ENCODE results near the gene MED19.

MED19 gene, protein sequence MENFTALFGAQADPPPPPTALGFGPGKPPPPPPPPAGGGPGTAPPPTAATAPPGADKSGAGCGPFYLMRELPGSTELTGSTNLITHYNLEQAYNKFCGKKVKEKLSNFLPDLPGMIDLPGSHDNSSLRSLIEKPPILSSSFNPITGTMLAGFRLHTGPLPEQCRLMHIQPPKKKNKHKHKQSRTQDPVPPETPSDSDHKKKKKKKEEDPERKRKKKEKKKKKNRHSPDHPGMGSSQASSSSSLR

DNA sequence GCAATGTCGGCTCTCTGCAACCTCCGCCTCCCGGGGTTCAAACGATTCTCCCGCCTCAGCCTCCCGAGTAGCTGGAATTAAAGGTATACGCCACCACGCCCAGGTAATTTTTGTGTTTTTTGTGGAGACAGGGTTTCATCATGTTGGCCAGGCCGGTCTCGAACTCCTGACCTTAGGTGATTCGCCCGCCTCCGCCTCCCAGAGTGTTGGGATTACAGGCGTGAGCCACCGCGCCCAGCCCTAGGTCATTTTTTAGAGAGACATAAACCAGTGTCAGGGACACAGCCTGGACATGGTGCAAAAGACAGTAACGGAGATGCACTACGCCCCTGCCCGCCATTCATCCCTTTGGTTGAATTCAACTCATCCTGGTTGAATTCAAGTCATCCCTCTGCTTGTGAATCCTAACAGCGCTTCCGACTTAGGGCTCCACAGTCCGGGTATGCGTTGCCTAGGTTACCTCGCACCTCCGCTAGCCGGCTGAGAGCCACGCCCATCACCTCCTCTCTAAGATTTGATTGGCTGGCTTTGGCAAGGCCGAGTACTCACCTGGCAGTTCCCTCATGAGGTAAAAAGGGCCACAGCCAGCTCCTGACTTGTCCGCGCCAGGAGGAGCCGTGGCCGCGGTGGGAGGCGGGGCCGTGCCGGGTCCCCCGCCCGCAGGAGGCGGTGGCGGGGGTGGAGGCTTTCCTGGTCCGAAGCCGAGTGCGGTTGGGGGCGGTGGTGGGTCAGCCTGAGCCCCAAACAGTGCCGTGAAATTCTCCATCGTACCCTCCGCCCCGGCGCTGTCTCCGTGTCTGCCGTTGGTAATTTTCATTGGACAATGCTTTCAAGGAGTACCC lies at the start of gene MED19:
Gene MED19, minus strand, starts transcription at position 802 of the 842 bp plus-strand sequence. Its CDS starts 36 bp downstream, at position 766.
- H3K36me3 Mint-ChIP-seq: peaks cover 24% of the 10 kb centered on the region
- H3K4me3 Mint-ChIP-seq: peak within 1 kb of the TSS; percentile 94
- H3K27me3 Mint-ChIP-seq: no peaks in the 10 kb centered on the region
- peak within 1 kb of the TSS; percentile 92 for H3K27ac Mint-ChIP-seq
- peaks cover 49% of the 10 kb centered on the region for H3K4me1 Mint-ChIP-seq
- ATAC-seq: peak; percentile 72
- no peaks in the 10 kb centered on the region for H3K9me3 Mint-ChIP-seq

DNA sequence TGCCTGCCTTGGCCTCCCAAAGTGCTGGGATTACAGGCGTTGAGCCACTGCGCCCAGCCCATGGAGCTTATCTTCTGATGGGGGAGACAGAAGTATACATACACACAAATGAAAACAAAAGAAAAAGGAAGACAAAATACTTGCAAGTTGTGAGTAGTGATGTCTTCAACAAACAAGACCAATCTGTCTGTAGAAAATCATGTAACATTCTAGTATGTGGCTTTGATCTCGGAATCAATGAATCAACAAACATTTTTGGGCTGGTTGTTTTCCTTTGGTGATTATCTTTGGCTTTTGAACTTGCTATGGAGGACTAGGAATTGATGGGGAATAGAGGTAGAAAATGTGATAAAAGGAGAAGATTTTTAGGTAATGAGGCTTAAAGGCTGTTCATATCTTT lies 46.2 kb upstream of the MED19 start:
- Mint-ChIP-seq H3K27ac (no peak overlapping the region), H3K36me3 (peaks cover 5% of the 10 kb centered on the region), H3K27me3 (no peaks in the 10 kb centered on the region), H3K9me3 (no peaks in the 10 kb centered on the region), H3K4me3 (no peak overlapping the region), H3K4me1 (peaks cover 12% of the 10 kb centered on the region)
- no peak for ATAC-seq

DNA sequence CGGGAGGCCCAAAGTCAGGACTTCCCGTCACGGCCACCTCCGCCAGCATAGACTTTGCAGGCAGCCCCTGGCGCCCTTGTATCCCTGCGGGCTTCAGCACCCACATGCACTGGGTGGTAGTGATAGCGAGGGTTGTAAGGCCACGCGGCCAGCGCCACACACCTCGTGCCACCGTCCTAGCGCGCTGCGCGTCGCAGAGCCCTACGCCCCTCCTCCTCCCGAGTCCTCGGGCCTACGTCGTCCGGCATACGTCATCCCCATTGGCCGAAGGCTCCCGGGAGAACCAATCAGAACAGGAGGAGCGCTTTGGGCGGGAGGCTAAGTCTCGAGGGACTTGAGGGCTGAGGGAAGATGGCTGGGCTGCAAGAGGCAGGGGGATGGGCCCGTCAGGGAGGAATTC lies 40.9 kb upstream of the MED19 start:
- peaks cover 13% of the 10 kb centered on the region for H3K4me1 Mint-ChIP-seq
- no peaks in the 10 kb centered on the region for H3K9me3 Mint-ChIP-seq
- H3K27ac Mint-ChIP-seq: no peak overlapping the region
- no peak for ATAC-seq
- H3K27me3 Mint-ChIP-seq: no peaks in the 10 kb centered on the region
- no peak overlapping the region for H3K4me3 Mint-ChIP-seq
- H3K36me3 Mint-ChIP-seq: peaks cover 17% of the 10 kb centered on the region

DNA sequence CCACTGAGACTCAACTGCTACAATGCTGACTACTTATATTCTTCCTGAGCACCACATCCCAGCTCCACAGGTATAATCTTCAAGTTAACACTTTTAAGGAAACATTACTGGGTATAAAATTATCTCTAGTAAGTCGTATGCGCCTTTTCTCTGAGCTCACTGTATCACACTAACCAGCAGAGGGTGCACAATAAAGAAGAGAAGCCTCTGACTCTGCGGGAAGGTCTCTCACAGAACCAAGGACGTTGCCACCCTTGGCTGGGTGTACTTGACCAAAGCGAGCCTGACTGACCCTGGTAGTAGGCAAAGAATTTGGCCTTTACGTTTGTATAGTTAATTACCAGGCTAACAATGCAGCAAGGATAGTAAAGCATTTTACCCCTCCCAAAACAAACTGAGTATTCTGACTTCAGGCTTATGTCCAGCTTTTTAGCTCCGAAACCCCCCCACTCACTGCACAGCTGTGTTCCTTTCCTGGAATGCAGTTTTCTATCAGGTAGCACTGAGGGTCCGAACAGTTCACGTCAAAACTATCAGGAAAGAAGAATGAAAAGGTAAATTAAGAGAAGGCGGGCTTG lies 39.8 kb upstream of the MED19 start, which contains the start of gene BTBD18:
Gene BTBD18, minus strand, starts transcription at position 144 of the 578 bp plus-strand sequence. CDS start 631 bp downstream, outside the sequence.
- Mint-ChIP-seq H3K9me3 (no peaks in the 10 kb centered on the region), H3K27me3 (no peaks in the 10 kb centered on the region), H3K4me3 (no peak within 1 kb of the TSS), H3K27ac (peak within 1 kb of the TSS; percentile 65), H3K4me1 (peaks cover 13% of the 10 kb centered on the region), H3K36me3 (peaks cover 24% of the 10 kb centered on the region)
- no peak for ATAC-seq

DNA sequence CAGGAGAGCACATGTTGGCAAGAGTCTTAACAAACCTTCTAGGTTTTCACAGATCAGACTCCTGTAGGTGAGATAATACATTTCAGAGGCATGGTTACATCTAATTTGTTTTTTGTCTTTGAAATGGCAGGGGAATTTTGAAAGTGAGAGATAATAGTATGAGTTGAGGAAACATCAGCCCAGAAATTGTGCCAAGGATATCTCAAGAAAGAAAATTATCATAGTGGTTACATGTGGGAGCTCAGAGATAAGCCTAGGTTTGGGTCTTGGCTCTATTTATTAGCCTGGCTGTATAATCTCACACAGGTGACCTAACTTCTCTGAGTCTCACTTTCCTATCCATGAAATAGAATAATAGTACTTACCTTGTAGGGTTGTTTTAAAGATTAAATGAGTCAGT lies 39.2 kb upstream of the MED19 start:
- H3K27me3 Mint-ChIP-seq: no peaks in the 10 kb centered on the region
- H3K27ac Mint-ChIP-seq: peak overlapping the region; percentile 65
- H3K4me3 Mint-ChIP-seq: no peak overlapping the region
- H3K36me3 Mint-ChIP-seq: peaks cover 30% of the 10 kb centered on the region
- peaks cover 13% of the 10 kb centered on the region for H3K4me1 Mint-ChIP-seq
- H3K9me3 Mint-ChIP-seq: no peaks in the 10 kb centered on the region
- ATAC-seq: no peak

DNA sequence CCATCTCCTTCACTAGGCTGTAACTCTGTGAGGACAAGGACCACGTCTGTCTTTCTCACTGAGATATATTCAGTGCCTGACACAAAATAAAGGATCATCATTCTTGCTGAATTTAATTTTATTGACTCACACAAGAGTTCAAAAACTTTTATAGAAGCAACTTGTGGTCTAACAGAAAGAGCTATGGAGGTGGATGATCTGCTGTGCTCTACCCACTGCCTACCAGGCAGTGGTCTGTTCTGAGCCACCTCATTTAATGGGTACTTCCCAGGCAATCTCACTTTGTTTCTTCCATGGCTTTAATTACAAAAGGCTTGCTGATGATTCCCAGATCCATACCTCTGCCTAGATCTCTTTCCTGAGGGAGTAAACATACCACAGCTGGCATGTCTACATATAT lies 34.9 kb upstream of the MED19 start:
- Mint-ChIP-seq H3K36me3 (peaks cover 62% of the 10 kb centered on the region), H3K4me3 (no peak overlapping the region), H3K27ac (peak overlapping the region; percentile 25), H3K4me1 (peaks cover 43% of the 10 kb centered on the region), H3K9me3 (no peaks in the 10 kb centered on the region), H3K27me3 (no peaks in the 10 kb centered on the region)
- ATAC-seq: no peak

DNA sequence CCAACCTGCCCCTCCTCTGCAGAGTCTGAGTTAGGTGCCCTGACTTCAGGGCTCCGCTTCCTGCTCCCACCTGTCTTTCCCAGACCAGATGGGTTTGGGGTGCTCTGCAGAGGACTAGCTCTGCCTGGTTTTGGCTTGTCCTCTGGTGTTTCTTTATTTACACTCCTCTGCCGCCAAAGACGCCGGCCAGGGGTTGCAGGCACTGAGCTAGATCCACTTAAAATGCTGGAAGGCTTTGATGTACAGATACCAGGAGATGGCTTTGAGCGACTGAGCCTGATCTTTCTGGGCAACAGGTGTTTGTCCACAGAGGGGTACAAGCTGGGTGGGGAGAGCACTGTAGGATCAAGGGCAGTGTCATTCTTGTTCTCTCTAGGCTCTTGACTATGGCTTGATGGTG lies 33.2 kb upstream of the MED19 start:
- H3K9me3 Mint-ChIP-seq: no peaks in the 10 kb centered on the region
- peak overlapping the region; percentile 25 for H3K27ac Mint-ChIP-seq
- no peaks in the 10 kb centered on the region for H3K27me3 Mint-ChIP-seq
- ATAC-seq: no peak
- peaks cover 64% of the 10 kb centered on the region for H3K36me3 Mint-ChIP-seq
- peaks cover 34% of the 10 kb centered on the region for H3K4me1 Mint-ChIP-seq
- no peak overlapping the region for H3K4me3 Mint-ChIP-seq

DNA sequence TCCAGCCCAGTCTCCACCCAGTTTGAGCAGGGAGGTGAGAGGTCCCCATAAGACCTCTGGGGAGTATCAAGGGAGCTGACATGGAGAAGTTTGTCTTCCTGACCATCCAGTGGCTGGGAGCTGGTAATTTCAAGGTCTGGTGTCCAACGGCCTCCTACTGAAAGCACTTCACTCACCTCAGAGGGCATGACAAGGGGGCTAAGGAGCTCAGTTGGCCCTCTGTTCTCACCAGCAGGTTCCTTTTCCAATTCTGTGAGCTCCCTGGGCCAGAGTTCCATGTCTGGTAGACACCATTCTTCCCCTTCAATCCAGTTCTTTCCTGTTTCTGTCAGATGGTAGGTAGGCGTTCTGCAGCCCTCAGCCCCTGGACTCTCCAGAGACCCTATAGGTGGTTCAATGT lies 32.3 kb upstream of the MED19 start:
- no peaks in the 10 kb centered on the region for H3K27me3 Mint-ChIP-seq
- ATAC-seq: no peak
- H3K9me3 Mint-ChIP-seq: no peaks in the 10 kb centered on the region
- peak overlapping the region; percentile 14 for H3K27ac Mint-ChIP-seq
- H3K36me3 Mint-ChIP-seq: peaks cover 63% of the 10 kb centered on the region
- peaks cover 34% of the 10 kb centered on the region for H3K4me1 Mint-ChIP-seq
- no peak overlapping the region for H3K4me3 Mint-ChIP-seq

DNA sequence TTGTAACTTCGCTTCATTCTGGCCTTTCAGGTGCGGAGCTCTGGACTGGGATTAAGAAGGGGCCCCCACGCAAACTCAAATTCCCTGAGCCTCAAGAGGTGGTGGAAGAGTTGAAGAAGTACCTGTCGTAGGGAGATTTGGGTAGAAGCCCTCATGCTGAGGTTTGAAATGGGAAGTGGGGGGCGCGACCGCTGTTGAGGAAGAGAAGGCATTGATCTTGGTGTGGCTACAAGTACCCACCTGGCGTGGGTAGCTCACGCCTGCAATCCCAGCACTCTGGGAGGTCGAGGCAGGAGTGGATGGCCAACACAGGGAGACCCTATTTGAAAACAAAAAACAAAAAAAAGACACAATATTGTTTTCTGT lies 30.1 kb upstream of the MED19 start:
- H3K27me3 Mint-ChIP-seq: no peaks in the 10 kb centered on the region
- no peak for ATAC-seq
- peak overlapping the region; percentile 95 for H3K4me3 Mint-ChIP-seq
- no peaks in the 10 kb centered on the region for H3K9me3 Mint-ChIP-seq
- peak overlapping the region; percentile 98 for H3K27ac Mint-ChIP-seq
- H3K36me3 Mint-ChIP-seq: peaks cover 65% of the 10 kb centered on the region
- H3K4me1 Mint-ChIP-seq: peaks cover 34% of the 10 kb centered on the region

DNA sequence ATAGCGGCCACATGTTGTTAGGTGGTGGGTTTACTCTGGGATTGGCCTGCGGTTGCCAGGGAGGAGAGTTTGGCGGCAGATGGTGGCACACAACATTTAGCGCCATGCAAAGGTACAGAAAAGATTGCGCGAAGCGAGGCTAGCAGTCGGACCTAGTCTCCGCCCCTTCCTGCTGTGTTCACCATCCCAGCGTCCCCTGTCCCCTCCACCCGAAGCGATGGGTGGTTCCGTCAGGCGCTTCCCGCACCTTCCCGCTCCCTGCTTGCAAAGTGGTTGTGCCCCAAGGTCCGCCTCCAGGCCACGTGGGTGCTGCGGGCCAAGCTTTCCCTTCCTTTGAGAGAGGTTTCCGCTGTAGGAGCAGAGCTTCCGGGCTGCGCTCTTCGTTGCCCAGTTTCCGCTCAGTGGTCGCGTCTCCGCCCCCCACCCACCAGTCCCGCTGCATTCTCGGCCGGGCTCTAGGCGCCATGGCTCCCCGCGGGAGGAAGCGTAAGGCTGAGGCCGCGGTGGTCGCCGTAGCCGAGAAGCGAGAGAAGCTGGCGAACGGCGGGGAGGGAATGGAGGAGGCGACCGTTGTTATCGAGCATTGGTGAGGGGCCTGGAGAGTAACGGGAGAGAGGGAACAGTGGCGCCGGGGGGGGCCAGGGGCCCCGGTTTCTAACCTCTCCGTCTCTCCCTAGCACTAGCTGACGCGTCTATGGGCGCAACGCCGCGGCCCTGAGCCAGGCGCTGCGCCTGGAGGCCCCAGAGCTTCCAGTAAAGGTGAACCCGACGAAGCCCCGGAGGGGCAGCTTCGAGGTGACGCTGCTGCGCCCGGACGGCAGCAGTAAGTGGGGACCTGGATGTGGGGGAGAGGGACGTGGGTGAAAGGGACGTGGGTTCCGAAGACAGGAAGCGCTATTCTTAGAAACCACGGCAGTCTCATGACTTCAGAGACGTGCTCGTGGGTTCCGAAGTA lies 29.4 kb upstream of the MED19 start, which contains the start of gene SELENOH:
Gene SELENOH, plus strand, starts transcription at position 360 of the 955 bp plus-strand sequence. Its CDS starts 105 bp downstream, at position 465.
- peak within 1 kb of the TSS; percentile 95 for H3K4me3 Mint-ChIP-seq
- no peaks in the 10 kb centered on the region for H3K27me3 Mint-ChIP-seq
- peak; percentile 95 for ATAC-seq
- H3K9me3 Mint-ChIP-seq: no peaks in the 10 kb centered on the region
- H3K4me1 Mint-ChIP-seq: peaks cover 35% of the 10 kb centered on the region
- H3K27ac Mint-ChIP-seq: peak within 1 kb of the TSS; percentile 98
- peaks cover 58% of the 10 kb centered on the region for H3K36me3 Mint-ChIP-seq

DNA sequence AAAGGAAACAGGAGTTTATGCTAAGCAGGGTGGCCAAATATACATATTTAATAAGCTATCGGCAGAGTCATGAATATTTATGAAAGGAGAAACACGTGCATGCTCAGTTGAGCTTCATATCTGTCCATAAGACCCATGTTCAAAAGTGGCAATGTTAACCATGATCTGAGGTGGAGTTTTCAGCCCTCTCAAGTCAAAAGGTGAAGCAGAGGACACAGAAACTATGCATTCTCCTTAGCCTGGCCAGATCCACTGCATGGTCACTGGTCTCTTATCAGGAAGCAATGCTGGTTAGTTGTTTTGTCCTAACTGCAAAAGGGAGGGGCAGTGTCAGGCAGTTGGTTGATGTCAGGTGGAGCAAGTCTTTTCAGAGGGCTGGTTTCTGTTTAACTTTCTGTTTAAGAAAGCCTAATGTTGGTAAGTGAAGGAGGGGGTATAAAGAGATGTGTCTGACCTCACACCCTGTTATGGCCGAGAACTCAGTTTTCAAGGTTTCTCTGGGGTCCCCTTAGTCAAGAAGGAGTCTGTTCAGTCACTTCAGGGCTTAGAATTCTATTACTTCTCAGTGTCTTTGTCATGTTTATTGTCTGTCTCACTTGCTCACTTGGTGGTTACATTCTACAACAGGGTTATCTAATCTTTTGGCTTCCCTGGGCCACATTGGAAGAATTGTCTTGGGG lies 23.7 kb upstream of the MED19 start:
- no peaks in the 10 kb centered on the region for H3K27me3 Mint-ChIP-seq
- H3K4me3 Mint-ChIP-seq: no peak overlapping the region
- peaks cover 5% of the 10 kb centered on the region for H3K4me1 Mint-ChIP-seq
- peaks cover 15% of the 10 kb centered on the region for H3K36me3 Mint-ChIP-seq
- no peak overlapping the region for H3K27ac Mint-ChIP-seq
- no peaks in the 10 kb centered on the region for H3K9me3 Mint-ChIP-seq
- no peak for ATAC-seq

DNA sequence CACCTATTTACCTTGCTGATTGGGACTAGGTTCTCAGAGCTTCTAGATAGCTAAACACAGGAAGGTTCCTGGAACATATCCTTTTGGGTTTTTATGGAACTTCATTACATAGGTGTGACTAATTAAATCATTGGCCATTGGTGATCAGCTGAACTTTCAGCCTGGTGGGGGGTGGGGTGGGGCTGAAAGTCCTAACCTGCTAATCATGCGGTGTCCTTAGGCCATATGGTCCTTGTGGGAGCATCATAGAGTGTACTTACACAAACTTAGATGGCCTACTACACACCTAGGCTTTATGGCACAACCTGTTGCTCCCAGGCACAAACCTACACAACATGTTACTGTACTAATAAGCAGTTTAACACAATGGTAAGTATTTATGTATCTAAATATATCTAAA lies 20.6 kb upstream of the MED19 start:
- Mint-ChIP-seq H3K4me3 (no peak overlapping the region), H3K4me1 (peaks cover 21% of the 10 kb centered on the region), H3K36me3 (peaks cover 6% of the 10 kb centered on the region), H3K27ac (no peak overlapping the region), H3K9me3 (no peaks in the 10 kb centered on the region), H3K27me3 (no peaks in the 10 kb centered on the region)
- ATAC-seq: no peak

DNA sequence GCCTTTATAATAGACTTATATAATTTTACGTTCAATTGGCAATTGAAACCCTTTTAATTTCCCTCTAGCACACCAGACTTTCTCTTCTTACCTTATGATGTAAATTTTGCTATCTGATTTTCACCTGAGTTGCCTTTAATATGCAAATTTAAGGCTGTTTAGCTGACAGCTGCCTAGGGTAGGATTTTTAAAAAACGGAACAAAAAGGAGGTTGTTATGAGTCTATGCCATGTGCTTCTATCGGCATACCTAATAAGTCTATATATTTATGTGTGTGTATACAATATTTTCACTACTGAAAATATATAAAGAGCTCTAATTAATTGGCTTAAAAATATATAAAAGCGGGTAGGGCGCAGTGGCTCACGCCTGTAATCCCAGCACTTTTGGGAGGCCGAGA lies 17.5 kb upstream of the MED19 start:
- no peaks in the 10 kb centered on the region for H3K27me3 Mint-ChIP-seq
- H3K36me3 Mint-ChIP-seq: peaks cover 7% of the 10 kb centered on the region
- peak overlapping the region; percentile 83 for H3K27ac Mint-ChIP-seq
- no peaks in the 10 kb centered on the region for H3K9me3 Mint-ChIP-seq
- peaks cover 20% of the 10 kb centered on the region for H3K4me1 Mint-ChIP-seq
- no peak overlapping the region for H3K4me3 Mint-ChIP-seq
- ATAC-seq: peak; percentile 72

DNA sequence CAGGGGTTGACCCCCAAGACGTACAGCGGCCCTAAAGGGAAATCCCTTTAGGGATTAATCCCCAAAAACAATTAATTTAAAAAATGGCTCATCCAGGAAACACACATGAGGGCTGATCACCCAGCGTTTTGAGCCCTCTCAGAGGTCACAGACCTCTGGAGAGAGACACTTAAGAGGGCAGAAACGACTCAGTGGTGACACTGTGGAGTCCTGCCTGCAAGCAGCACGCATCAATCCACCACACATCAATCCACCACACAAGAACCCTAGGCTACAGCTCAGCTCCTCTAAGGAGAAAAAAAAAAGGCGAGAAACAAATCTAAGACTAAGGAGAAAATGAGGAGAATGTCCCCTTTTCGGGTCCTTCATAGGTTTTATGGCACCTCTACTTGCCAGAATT lies 16.8 kb upstream of the MED19 start:
- Mint-ChIP-seq H3K4me3 (peak overlapping the region; percentile 28), H3K9me3 (no peaks in the 10 kb centered on the region), H3K4me1 (peaks cover 20% of the 10 kb centered on the region), H3K27ac (peak overlapping the region; percentile 83), H3K27me3 (no peaks in the 10 kb centered on the region), H3K36me3 (peaks cover 7% of the 10 kb centered on the region)
- no peak for ATAC-seq

Measured in stimulated activated memory B cell treated with anti-CD40 and anti-IgM and Interleukin-4, amounts not matched to agents 10 μg/mL and 1 μg/mL and 100 μg/mL, for 72 hours (primary cell).